HCT116 (cell line): ENCODE data around the gene ZBTB12.
"Not testable (repeated sequence)": the region's sequence is repeated elsewhere in the genome, so short reads cannot be mapped to it uniquely, and the experiment has no call there.

Source experiments
- CEBPB ChIP-seq: IDR thresholded peaks from 2 replicates; pipeline ENCODE4 v1.6.1; 2012; ENCODE audit warnings: low read depth
- EZH2 ChIP-seq: fragments of 200-600 bp; sonication (generic); IDR thresholded peaks from 2 replicates; pipeline ENCODE4 v1.6.1; 2017; ENCODE audit warnings: antibody characterized with exemption, mixed run types
- JUND ChIP-seq: IDR thresholded peaks from 2 replicates; pipeline ENCODE4 v1.6.1; 2012
- POLR2A ChIP-seq: IDR thresholded peaks from 2 replicates; pipeline ENCODE4 v1.7.0; 2011; ENCODE audit warnings: borderline replicate concordance; ENCODE audit not compliant: insufficient read depth, insufficient read length; ENCODE audit errors: extremely low read depth
- POLR2AphosphoS5 ChIP-seq: IDR thresholded peaks from 2 replicates; pipeline ENCODE4 v1.6.1; 2011; ENCODE audit warnings: mild to moderate bottlenecking, low read depth, low read length, moderate library complexity
- SIN3A ChIP-seq: IDR thresholded peaks from 2 replicates; pipeline ENCODE4 v1.6.1; 2012; ENCODE audit warnings: low read depth
- YY1 ChIP-seq: IDR thresholded peaks from 2 replicates; pipeline ENCODE4 v1.6.1; 2011; ENCODE audit warnings: low read length, low read depth, moderate library complexity, mild to moderate bottlenecking; ENCODE audit not compliant: insufficient replicate concordance; ENCODE audit errors: extremely low read depth
- TF ChIP-seq, protein P1 (sequence below), 3 experiments: fragments of 200-600 bp in 1 of 3; sonication (generic) in 1 of 3; IDR thresholded peaks in 2 of 3; conservative IDR thresholded peaks in 1 of 3; 2 replicates each; pipeline ENCODE4 v1.5.1; 2012 to 2017; ENCODE audit warnings: low read depth in 2 of 3, low read length in 2 of 3, antibody characterized with exemption in 1 of 3, borderline replicate concordance in 1 of 3, control low read depth in 1 of 3, mild to moderate bottlenecking in 1 of 3, mixed read lengths in 1 of 3, mixed run types in 1 of 3, moderate library complexity in 1 of 3; ENCODE audit not compliant: insufficient read depth in 1 of 3
- TF ChIP-seq, protein P2 (sequence below): IDR thresholded peaks from 2 replicates; pipeline ENCODE4 v1.6.1; 2012; ENCODE audit warnings: low read depth
- TF ChIP-seq, protein P3 (sequence below): IDR thresholded peaks from 2 replicates; pipeline ENCODE4 v1.6.1; 2012
- TF ChIP-seq, protein P4 (sequence below): IDR thresholded peaks from 2 replicates; pipeline ENCODE4 v1.6.1; 2012

DNA sequence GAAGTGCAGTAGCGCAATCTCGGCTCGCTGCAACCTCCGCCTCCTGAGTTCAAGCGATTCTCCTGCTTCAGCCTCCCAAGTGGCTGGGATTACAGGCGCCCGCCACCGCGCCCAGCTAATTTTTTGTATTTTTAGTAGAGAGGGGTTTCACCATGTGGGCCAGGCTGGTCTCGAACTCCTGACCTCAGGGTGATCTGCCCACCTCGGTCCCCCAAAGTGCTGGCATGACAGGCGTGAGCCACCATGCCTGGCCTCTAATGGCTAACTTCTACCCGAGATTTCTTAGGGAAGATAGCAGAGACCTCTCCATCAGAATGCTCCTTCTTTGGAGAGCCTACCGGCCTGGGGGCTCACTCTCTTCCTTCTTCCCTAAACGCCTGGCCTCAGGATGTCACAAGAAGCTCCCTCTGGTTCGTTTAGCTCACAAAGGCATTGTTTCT lies 37.7 kb downstream of the ZBTB12 start:
- TF ChIP-seq, protein P1, sequence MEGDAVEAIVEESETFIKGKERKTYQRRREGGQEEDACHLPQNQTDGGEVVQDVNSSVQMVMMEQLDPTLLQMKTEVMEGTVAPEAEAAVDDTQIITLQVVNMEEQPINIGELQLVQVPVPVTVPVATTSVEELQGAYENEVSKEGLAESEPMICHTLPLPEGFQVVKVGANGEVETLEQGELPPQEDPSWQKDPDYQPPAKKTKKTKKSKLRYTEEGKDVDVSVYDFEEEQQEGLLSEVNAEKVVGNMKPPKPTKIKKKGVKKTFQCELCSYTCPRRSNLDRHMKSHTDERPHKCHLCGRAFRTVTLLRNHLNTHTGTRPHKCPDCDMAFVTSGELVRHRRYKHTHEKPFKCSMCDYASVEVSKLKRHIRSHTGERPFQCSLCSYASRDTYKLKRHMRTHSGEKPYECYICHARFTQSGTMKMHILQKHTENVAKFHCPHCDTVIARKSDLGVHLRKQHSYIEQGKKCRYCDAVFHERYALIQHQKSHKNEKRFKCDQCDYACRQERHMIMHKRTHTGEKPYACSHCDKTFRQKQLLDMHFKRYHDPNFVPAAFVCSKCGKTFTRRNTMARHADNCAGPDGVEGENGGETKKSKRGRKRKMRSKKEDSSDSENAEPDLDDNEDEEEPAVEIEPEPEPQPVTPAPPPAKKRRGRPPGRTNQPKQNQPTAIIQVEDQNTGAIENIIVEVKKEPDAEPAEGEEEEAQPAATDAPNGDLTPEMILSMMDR (IDR thresholded peaks at IDR 0.05 in 2 of 3, conservative IDR thresholded peaks at IDR 0.05 in 1 of 3; ENCODE audit: borderline replicate concordance in 1 of 3, insufficient read depth in 1 of 3, low read depth in 2 of 3, low read length in 2 of 3), result not testable (repeated sequence)
- TF ChIP-seq JUND, POLR2AphosphoS5, POLR2A, SIN3A, CEBPB, YY1, EZH2: not testable (repeated sequence)
- TF ChIP-seq, protein P2, sequence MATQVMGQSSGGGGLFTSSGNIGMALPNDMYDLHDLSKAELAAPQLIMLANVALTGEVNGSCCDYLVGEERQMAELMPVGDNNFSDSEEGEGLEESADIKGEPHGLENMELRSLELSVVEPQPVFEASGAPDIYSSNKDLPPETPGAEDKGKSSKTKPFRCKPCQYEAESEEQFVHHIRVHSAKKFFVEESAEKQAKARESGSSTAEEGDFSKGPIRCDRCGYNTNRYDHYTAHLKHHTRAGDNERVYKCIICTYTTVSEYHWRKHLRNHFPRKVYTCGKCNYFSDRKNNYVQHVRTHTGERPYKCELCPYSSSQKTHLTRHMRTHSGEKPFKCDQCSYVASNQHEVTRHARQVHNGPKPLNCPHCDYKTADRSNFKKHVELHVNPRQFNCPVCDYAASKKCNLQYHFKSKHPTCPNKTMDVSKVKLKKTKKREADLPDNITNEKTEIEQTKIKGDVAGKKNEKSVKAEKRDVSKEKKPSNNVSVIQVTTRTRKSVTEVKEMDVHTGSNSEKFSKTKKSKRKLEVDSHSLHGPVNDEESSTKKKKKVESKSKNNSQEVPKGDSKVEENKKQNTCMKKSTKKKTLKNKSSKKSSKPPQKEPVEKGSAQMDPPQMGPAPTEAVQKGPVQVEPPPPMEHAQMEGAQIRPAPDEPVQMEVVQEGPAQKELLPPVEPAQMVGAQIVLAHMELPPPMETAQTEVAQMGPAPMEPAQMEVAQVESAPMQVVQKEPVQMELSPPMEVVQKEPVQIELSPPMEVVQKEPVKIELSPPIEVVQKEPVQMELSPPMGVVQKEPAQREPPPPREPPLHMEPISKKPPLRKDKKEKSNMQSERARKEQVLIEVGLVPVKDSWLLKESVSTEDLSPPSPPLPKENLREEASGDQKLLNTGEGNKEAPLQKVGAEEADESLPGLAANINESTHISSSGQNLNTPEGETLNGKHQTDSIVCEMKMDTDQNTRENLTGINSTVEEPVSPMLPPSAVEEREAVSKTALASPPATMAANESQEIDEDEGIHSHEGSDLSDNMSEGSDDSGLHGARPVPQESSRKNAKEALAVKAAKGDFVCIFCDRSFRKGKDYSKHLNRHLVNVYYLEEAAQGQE, result not testable (repeated sequence)
- TF ChIP-seq, protein P3, sequence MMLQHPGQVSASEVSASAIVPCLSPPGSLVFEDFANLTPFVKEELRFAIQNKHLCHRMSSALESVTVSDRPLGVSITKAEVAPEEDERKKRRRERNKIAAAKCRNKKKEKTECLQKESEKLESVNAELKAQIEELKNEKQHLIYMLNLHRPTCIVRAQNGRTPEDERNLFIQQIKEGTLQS, result not testable (repeated sequence)
- TF ChIP-seq, protein P4, sequence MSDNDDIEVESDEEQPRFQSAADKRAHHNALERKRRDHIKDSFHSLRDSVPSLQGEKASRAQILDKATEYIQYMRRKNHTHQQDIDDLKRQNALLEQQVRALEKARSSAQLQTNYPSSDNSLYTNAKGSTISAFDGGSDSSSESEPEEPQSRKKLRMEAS, result not testable (repeated sequence)
